K562 (cell line): ENCODE results near the gene HNRNPA2B1. TPM values are rescaled to one million over a fixed set of nuclear protein-coding genes. Genes with fewer than 3 reads are reported as not detected.
A peak's percentile ranks its signal among the peaks of the same experiment; 100 is the strongest.

Source experiments
- ATAC-seq: fragments of 200-7000 bp; cut with Tn5 transposase; 3 replicates; pipeline ENCODE4 v1.9.1; 2020; ENCODE audit warnings: moderate library complexity
- BruUV-seq: library from RNA; stranded (reverse); fragments of 400-500 nt; replicated peaks from 2 replicates; lab custom pipeline; 2021; lab: Mats Ljungman, UMichigan
- CTCF ChIA-PET: fragments of 300-600 bp; formaldehyde crosslinking; extraction: SDS; loops from one replicate; lab custom pipeline; 2021; ENCODE audit warnings: low intra/inter-chr PET ratio; lab: Yijun Ruan, JAX
- POLR2A ChIA-PET: fragments of 300-600, 350-650 bp; sonication (Branson Sonifier 250); formaldehyde crosslinking; extraction: SDS; loops from one replicate; lab custom pipeline; 2021; ENCODE audit warnings: antibody characterized with exemption, inconsistent platforms; lab: Yijun Ruan, JAX
- DNase-seq, 4 experiments: peaks; one replicate each; pipeline versions ENCODE4 v3.0.0 to v3.0.0-alpha.2; 2011 to 2018; ENCODE audit warnings: low spot score in 3 of 4, mixed read lengths in 3 of 4; ENCODE audit errors: extremely low read depth in 1 of 4
- FAIRE-seq: peaks from 2 replicates; lab custom pipeline; 2011; peaks lifted over from hg19 to GRCh38; lab: Jason Lieb, UNC
- H2AFZ ChIP-seq: 2 replicates; pipeline ENCODE4 v1.6.0; 2011; ENCODE audit warnings: low read depth, low read length, control low read depth, inconsistent platforms
- H3K27ac ChIP-seq: fragments of 200-600 bp; 3 replicates; pipeline ENCODE4 v1.8.0; 2011; ENCODE audit warnings: low read depth, mild to moderate bottlenecking, control low read depth, inconsistent platforms, low read length, moderate library complexity, mixed read lengths; ENCODE audit errors: extremely low read depth
- H3K27me3 ChIP-seq, 2 experiments: fragments of 300-600 bp in 1 of 2; 2 replicates in 1 of 2; 3 replicates in 1 of 2; pipeline versions ENCODE4 v1.6.0 to v1.8.0; 2011; ENCODE audit warnings: inconsistent platforms in 2 of 2, low read length in 2 of 2, mild to moderate bottlenecking in 1 of 2, mixed read lengths in 1 of 2, moderate library complexity in 1 of 2; ENCODE audit not compliant: control insufficient read depth in 2 of 2, insufficient read depth in 2 of 2
- H3K36me3 ChIP-seq: fragments of 300-600 bp; 3 replicates; pipeline ENCODE4 v1.8.0; 2011; ENCODE audit warnings: mild to moderate bottlenecking, low read length, inconsistent platforms; ENCODE audit not compliant: control insufficient read depth, insufficient read depth
- H3K4me1 ChIP-seq, 2 experiments: fragments of 200-600 bp in 1 of 2; replicated peaks in 1 of 2; 2 replicates in 1 of 2; 3 replicates in 1 of 2; pipeline versions ENCODE4 v1.5.1 to v1.8.0; 2011; ENCODE audit warnings: inconsistent platforms in 2 of 2, low read length in 2 of 2, mild to moderate bottlenecking in 1 of 2, mixed read lengths in 1 of 2, moderate library complexity in 1 of 2; ENCODE audit not compliant: control insufficient read depth in 2 of 2, insufficient read depth in 2 of 2
- H3K4me2 ChIP-seq: 2 replicates; pipeline ENCODE4 v1.6.1; 2011; ENCODE audit warnings: low read length, control low read depth, inconsistent platforms, mixed read lengths; ENCODE audit not compliant: insufficient read depth
- H3K4me3 ChIP-seq: fragments of 200-600 bp; sonication (generic), shearing (Covaris generic); 2 replicates; pipeline ENCODE4 v1.5.1; 2016; ENCODE audit warnings: control low read depth, inconsistent platforms
- H3K79me2 ChIP-seq: fragments of 200-600 bp; 3 replicates; pipeline ENCODE4 v1.8.0; 2011; ENCODE audit warnings: low read length, inconsistent platforms; ENCODE audit not compliant: control insufficient read depth, insufficient read depth
- H3K9ac ChIP-seq, 2 experiments: 2 replicates each; pipeline versions ENCODE4 v1.6.0 to v1.6.1; 2011; ENCODE audit warnings: low read depth in 2 of 2, low read length in 2 of 2, control low read depth in 1 of 2, inconsistent platforms in 1 of 2, mild to moderate bottlenecking in 1 of 2, mixed read lengths in 1 of 2; ENCODE audit not compliant: insufficient read depth in 1 of 2
- H3K9me1 ChIP-seq: one replicate; pipeline ENCODE4 v1.6.0; 2011; ENCODE audit warnings: inconsistent platforms, mild to moderate bottlenecking, low read length, moderate library complexity; ENCODE audit not compliant: control insufficient read depth, insufficient read depth
- H3K9me3 ChIP-seq: replicated peaks from 2 replicates; pipeline ENCODE4 v1.5.1; 2011; ENCODE audit warnings: low read depth, low read length, inconsistent platforms; ENCODE audit not compliant: control insufficient read depth, insufficient read depth
- H4K20me1 ChIP-seq: replicated peaks from 2 replicates; pipeline ENCODE4 v1.6.1; 2011; ENCODE audit warnings: low read length, inconsistent platforms, mixed read lengths; ENCODE audit not compliant: control insufficient read depth, insufficient read depth
- TGIF2 ChIP-seq: sonication (generic); formaldehyde crosslinking; IDR thresholded peaks from 2 replicates; pipeline ENCODE4 v1.8.1; 2022; ENCODE audit warnings: mild to moderate bottlenecking, missing genetic modification reagents, moderate library complexity
- ZNF277 ChIP-seq: fragments of 250-450 bp; sonication (Bioruptor Pico); IDR thresholded peaks from 2 replicates; pipeline ENCODE4 v1.8.0; 2022; ENCODE audit warnings: inconsistent platforms, mild to moderate bottlenecking, moderate library complexity, borderline replicate concordance
- WGBS: fragments of 100-300 bp; shearing (Covaris generic); methylation state at CpG from one replicate; pipeline ENCODE4 v1.1.6; 2016; ENCODE audit warnings: low coverage, mixed read lengths; ENCODE audit not compliant: insufficient coverage; ENCODE audit errors: missing lambda C conversion rate; 5-methylcytosine and 5-hydroxymethylcytosine counted together
- in situ Hi-C: fragments of 300-500 bp; cut with MboI; formaldehyde crosslinking; loops from 4 replicates; pipeline ENCODE4 v1.15.0; 2018; ENCODE audit warnings: inconsistent platforms, mixed read lengths
- intact Hi-C: fragments of 100-400 bp; cut with micrococcal nuclease; formaldehyde crosslinking; loops from 2 replicates; pipeline ENCODE4 v1.14.2; 2022
- polyA plus RNA-seq, 8 experiments: library from polyadenylated mRNA; depleted of rRNA in 4 of 8; stranded (reverse) in 5 of 8; unstranded in 3 of 8; fragments of >200 nt; fragmentation: Nextera tagmentation in 2 of 8; fragmentation: Illumina TruSeq in 1 of 8; extraction: Ambion mirVana in 2 of 8; extraction: Trizol in 1 of 8; gene quantifications; 2 replicates each; pipeline versions ENCODE4 v1.2.1 to v1.2.3, GENCODE V29; 2011 to 2014; ENCODE audit warnings: inconsistent platforms in 1 of 8, missing spikeins in 1 of 8
- total RNA-seq, 7 experiments: library from RNA; depleted of rRNA in 6 of 7; stranded (reverse); fragments of >200 nt in 6 of 7; fragmentation: Illumina TruSeq in 2 of 7; extraction: Trizol in 2 of 7; gene quantifications; 2 replicates each; pipeline versions ENCODE4 v1.2.1 to v1.2.3, GENCODE V29; 2011 to 2021; ENCODE audit warnings: low replicate concordance in 1 of 7

HNRNPA2B1 gene
- total and polyA plus RNA-seq, 9 of the 15 experiments (the other 6 are each of a cell fraction or from before 2014, with no cell fraction given): 630 to 1,989 (median 865) TPM

DNA sequence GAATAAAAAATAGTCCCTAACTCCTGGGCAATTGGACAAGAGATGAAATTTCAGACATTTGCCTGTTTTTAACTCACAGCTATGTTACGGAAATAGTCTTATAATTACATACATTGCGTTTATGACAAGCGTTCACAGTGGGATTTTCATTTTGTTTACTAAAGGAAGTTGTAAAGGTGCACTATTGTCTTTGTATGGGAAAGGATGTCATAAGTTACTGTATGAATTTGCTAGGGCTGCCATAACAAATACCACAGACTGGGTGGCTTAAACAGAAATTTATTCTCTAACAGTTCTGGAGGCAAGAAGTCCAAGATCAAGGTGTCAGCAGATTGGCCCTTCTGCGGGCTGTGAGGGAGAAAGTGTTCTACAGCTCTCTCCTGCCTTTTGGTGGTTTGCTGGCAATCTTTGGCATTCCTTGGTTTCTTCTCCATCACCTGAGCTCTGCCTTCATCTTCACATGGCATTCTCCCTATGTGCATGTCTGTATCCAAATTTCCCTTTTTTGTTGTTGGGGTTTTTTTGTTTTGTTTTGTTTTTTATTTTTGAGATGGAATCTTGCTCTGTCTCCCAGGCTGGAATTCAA lies 42.9 kb downstream of the HNRNPA2B1 start:
- TF ChIP-seq ZNF277 (0 out of 2 replicates have a peak, but pooled peaks have one; percentile 11), TGIF2 (CRISPR knock-in tag) (no peak)
- TF ChIP-seq, all 486 proteins: peak for 1
- ChIA-PET POLR2A (interaction anchor here (1.0 to 5.7 kb wide), 3 partner anchors 10 to 41 kb away, joined by 3 to 27 read pairs (median 5); no protein-coding TSS in a partner anchor), CTCF (no interaction called here)
- DNase-seq (no peak), ATAC-seq (no peak), FAIRE-seq (no peak)
- H3K4me3 ChIP-seq: no peak overlapping the region
- H3K9me3 ChIP-seq: no peaks in the 10 kb centered on the region
- intact Hi-C loops (no loop called here), in situ Hi-C loops (no loop called here)
- H3K79me2 ChIP-seq: peaks cover 73% of the 10 kb centered on the region
- no peak overlapping the region for H3K9ac ChIP-seq
- peaks cover 18 to 40% of the 10 kb centered on the region in 2 experiments for H3K4me1 ChIP-seq
- no TSS peak for BruUV-seq
- H3K27ac ChIP-seq: no peak overlapping the region
- no peak overlapping the region for H2AFZ ChIP-seq
- H3K4me2 ChIP-seq: no peak overlapping the region
- H4K20me1 ChIP-seq: peaks cover 11% of the 10 kb centered on the region; the same call in 1 of the 2 replicates
- no peaks in the 10 kb centered on the region for H3K9me1 ChIP-seq
- no peaks in the 10 kb centered on the region for H3K27me3 ChIP-seq
- 84% methylated on average over 4 of the region's 4 CpGs for WGBS
- H3K36me3 ChIP-seq: no peaks in the 10 kb centered on the region; the same call in 2 of the 3 replicates
